Natural killer cell (primary cell): ENCODE results near the gene SPAG16. TPM values are rescaled to one million over a fixed set of nuclear protein-coding genes. Genes with fewer than 3 reads are reported as not detected.

Source experiments
- ATAC-seq, 3 donors: fragments of 150-1000 bp in 2 of 3; fragments of 200-7000 bp in 1 of 3; cut with Tn5 transposase; 1 replicate in 1 of 3; 2 replicates in 2 of 3; pipeline ENCODE4 v1.10.0; 2021; ENCODE audit warnings: mild to moderate bottlenecking in 2 of 3, moderate library complexity in 2 of 3
- DNase-seq, 2 donors: peaks; one replicate each; pipeline versions ENCODE4 v3.0.0 to v3.0.0-alpha.2; 2013 to 2021; ENCODE audit warnings: mixed read lengths in 1 of 2
- H3K27ac ChIP-seq: one replicate; pipeline ENCODE4 v1.5.1; 2013; ENCODE audit warnings: mild to moderate bottlenecking, low read length
- H3K27me3 ChIP-seq: one replicate; pipeline ENCODE4 v1.6.1; 2013; ENCODE audit warnings: low read length; ENCODE audit not compliant: control insufficient read depth, insufficient read depth
- H3K36me3 ChIP-seq: one replicate; pipeline ENCODE4 v1.6.1; 2013; ENCODE audit warnings: low read length; ENCODE audit not compliant: control insufficient read depth, insufficient read depth
- H3K4me1 ChIP-seq: one replicate; pipeline ENCODE4 v1.6.1; 2013; ENCODE audit warnings: low read length; ENCODE audit not compliant: control insufficient read depth, insufficient read depth
- H3K4me3 ChIP-seq: one replicate; pipeline ENCODE4 v1.5.1; 2013; ENCODE audit warnings: low read length
- H3K9me3 ChIP-seq: one replicate; pipeline ENCODE4 v1.6.1; 2013; ENCODE audit warnings: low read length; ENCODE audit not compliant: control insufficient read depth, insufficient read depth
- H3K27ac Mint-ChIP-seq, 2 donors: one replicate each; pipeline ENCODE4 v1.8.0; 2022; ENCODE audit warnings: mild to moderate bottlenecking in 2 of 2, mixed read lengths in 2 of 2, moderate library complexity in 1 of 2
- H3K27me3 Mint-ChIP-seq, 2 donors: one replicate each; pipeline ENCODE4 v1.8.0; 2022; ENCODE audit warnings: low read depth in 2 of 2, mixed read lengths in 2 of 2
- H3K36me3 Mint-ChIP-seq: one replicate; pipeline ENCODE4 v1.8.0; 2022; ENCODE audit warnings: mixed read lengths
- H3K4me1 Mint-ChIP-seq, 2 donors: one replicate each; pipeline ENCODE4 v1.8.0; 2022; ENCODE audit warnings: mixed read lengths in 2 of 2
- H3K4me3 Mint-ChIP-seq: one replicate; pipeline ENCODE4 v1.8.0; 2022; ENCODE audit warnings: mild to moderate bottlenecking, moderate library complexity, mixed read lengths
- H3K9me3 Mint-ChIP-seq, 2 donors: one replicate each; pipeline ENCODE4 v1.8.0; 2022; ENCODE audit warnings: mixed read lengths in 2 of 2
- CTCF ChIP-seq: fragments of 200-600 bp; IDR thresholded peaks from one replicate; pipeline ENCODE4 v1.8.0; 2022; ENCODE audit warnings: antibody characterized with exemption
- WGBS: methylation state at CpG from one replicate; pipeline ENCODE4 v1.1.7; 2013; ENCODE audit warnings: missing lambda C conversion rate; ENCODE audit not compliant: insufficient coverage; 5-methylcytosine and 5-hydroxymethylcytosine counted together
- intact Hi-C: fragments of 100-400 bp; cut with micrococcal nuclease; formaldehyde crosslinking; loops from one replicate; pipeline ENCODE4 v1.14.2; 2022
- total RNA-seq, 4 donors: library from RNA; stranded (reverse); fragments of 120-200 nt in 1 of 4; gene quantifications; one replicate each; pipeline versions ENCODE4 v1.2.3 to v1.2.4, GENCODE V29; 2013 to 2022

Gene SPAG16
- total RNA-seq, 3 donors from 2014 or later (not counting 1 experiment from before 2014, with no cell fraction given), result 3.5 to 5.8 (median 4.0) TPM

GRCh38 chr2:213885485-213885884 is 601.2 kb downstream of the SPAG16 start:
- no peaks in the 10 kb centered on the region for H3K36me3 ChIP-seq
- TF ChIP-seq CTCF, result no peak
- no peaks in the 10 kb centered on the region for H3K9me3 ChIP-seq
- Mint-ChIP-seq H3K4me1 (no peaks in the 10 kb centered on the region), H3K27me3 (no peaks in the 10 kb centered on the region), H3K36me3 (peaks cover 8% of the 10 kb centered on the region), H3K4me3 (no peak overlapping the region), H3K9me3 (peaks cover 12 to 16% of the 10 kb centered on the region in 2 donors), H3K27ac (no peak overlapping the region)
- H3K4me3 ChIP-seq, result no peak overlapping the region
- H3K27ac ChIP-seq, result no peak overlapping the region
- intact Hi-C loops, result no loop called here
- WGBS, result 0% methylated on average over 1 of the region's 3 CpGs
- no peak for ATAC-seq
- H3K27me3 ChIP-seq, result no peaks in the 10 kb centered on the region
- DNase-seq, result no peak
- H3K4me1 ChIP-seq, result no peaks in the 10 kb centered on the region

DNA sequence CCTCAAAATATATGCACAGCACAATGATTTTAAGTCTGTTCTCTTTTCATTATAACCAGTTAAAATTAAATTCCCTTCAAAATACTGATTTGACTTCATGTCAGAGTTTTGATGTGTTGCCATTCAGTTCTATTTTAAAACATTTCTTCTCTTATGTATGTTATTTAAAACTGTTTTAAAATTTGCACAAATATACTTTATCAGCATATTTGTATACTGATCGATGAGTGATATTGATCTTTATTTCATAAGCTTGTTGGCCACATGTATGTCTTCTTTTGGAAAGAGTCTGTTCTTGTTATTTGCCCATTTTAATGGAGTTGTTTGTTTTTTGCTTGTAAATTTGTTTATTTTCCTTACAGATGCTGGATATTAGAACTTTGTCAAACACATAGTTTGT is 630.2 kb downstream of the SPAG16 start:
- Histone ChIP-seq H3K27me3 (no peaks in the 10 kb centered on the region), H3K4me1 (no peaks in the 10 kb centered on the region), H3K36me3 (no peaks in the 10 kb centered on the region), H3K4me3 (no peak overlapping the region), H3K27ac (no peak overlapping the region), H3K9me3 (no peaks in the 10 kb centered on the region)
- Mint-ChIP-seq H3K4me3 (no peak overlapping the region), H3K36me3 (no peaks in the 10 kb centered on the region), H3K27ac (no peak overlapping the region), H3K27me3 (no peaks in the 10 kb centered on the region), H3K4me1 (no peaks in the 10 kb centered on the region), H3K9me3 (peaks cover 10 to 11% of the 10 kb centered on the region in 2 donors)
- TF ChIP-seq CTCF, result no peak
- intact Hi-C loops, result no loop called here
- WGBS, result no CpG with 5 or more reads among the region's 1 CpG
- DNase-seq, result no peak
- ATAC-seq, result no peak

- DNase-seq (no peak), ATAC-seq (no peak)
- Mint-ChIP-seq H3K27me3 (no peaks in the 10 kb centered on the region), H3K36me3 (no peaks in the 10 kb centered on the region), H3K4me1 (no peaks in the 10 kb centered on the region), H3K4me3 (no peak overlapping the region), H3K9me3 (peaks cover 19 to 25% of the 10 kb centered on the region in 2 donors), H3K27ac (no peak overlapping the region)
- no peak for TF ChIP-seq CTCF
- intact Hi-C loops, result no loop called here
- WGBS, result 96% methylated on average over 2 of the region's 3 CpGs
- Histone ChIP-seq H3K9me3 (peaks cover 18% of the 10 kb centered on the region), H3K4me1 (no peaks in the 10 kb centered on the region), H3K4me3 (no peak overlapping the region), H3K36me3 (no peaks in the 10 kb centered on the region), H3K27me3 (no peaks in the 10 kb centered on the region), H3K27ac (no peak overlapping the region)
These were observed 635.8 kb downstream of the SPAG16 start for GRCh38 chr2:213920014-213920413.

DNA sequence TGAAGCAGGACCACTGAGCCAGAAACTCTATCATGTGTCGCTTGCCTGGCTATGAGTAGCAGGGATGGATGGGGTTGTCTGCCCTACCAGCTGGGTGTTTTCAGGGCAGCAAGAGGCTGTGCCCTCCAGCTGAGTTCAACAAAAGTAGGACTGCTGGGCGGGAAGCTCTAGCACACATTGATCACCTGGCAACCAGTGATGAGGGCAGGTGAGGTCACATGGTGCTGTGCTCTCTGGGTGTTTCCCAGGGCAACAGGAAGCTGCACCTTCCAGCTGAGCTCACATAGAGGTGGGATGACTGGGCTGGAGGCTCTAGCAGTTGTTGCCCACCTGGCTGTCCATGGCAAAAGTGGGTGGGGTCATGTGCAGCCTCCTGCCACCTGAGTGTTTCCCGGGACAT is 639.3 kb downstream of the SPAG16 start:
- intact Hi-C loops, result no loop called here
- no peaks in the 10 kb centered on the region for H3K4me1 ChIP-seq
- Mint-ChIP-seq H3K4me3 (no peak overlapping the region), H3K4me1 (no peaks in the 10 kb centered on the region), H3K36me3 (no peaks in the 10 kb centered on the region), H3K27ac (no peak overlapping the region), H3K9me3 (peaks cover 13 to 25% of the 10 kb centered on the region in 2 donors), H3K27me3 (no peaks in the 10 kb centered on the region)
- no peaks in the 10 kb centered on the region for H3K36me3 ChIP-seq
- ATAC-seq (no peak), DNase-seq (no peak)
- no peaks in the 10 kb centered on the region for H3K27me3 ChIP-seq
- no peak for TF ChIP-seq CTCF
- H3K9me3 ChIP-seq, result peaks cover 18% of the 10 kb centered on the region
- no peak overlapping the region for H3K4me3 ChIP-seq
- no peak overlapping the region for H3K27ac ChIP-seq
- WGBS, result 78% methylated on average over 3 of the region's 3 CpGs
